Measurements from ENCODE around the gene KRT72. TPM values are rescaled to one million over a fixed set of nuclear protein-coding genes. Genes with fewer than 3 reads are reported as not detected.
A peak's percentile ranks its signal among the peaks of the same experiment; 100 is the strongest.

Gene KRT72
- total and polyA plus RNA-seq, 2 experiments from 2014 or later: not detected

DNA sequence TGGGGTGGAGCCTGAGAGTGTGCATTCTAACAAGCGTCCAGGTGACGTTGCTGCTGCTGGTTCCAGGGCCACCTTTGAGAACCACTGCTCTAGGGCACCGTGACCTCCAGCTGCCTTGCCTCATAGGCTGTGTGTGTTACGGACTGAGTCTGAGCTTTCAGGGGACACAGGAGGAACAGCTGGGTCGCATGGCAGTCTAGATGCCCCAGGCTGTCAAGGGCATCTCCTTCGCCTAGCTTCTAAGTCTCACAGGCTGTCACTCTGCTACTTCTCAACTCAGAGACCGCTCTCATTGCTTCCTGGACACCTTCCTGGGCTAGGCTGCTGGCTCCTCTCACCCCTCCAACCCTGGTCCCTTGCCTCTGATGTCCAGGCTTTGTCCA, 16.1 kb upstream of the KRT72 start:
- no peak overlapping the region for H3K9ac ChIP-seq
- H3K4me2 ChIP-seq (ENCODE audit: unreplicated experiment): no peak overlapping the region
- TF ChIP-seq EZH2 (IDR thresholded peaks at IDR 0.05; ENCODE audit: insufficient read depth, poor library complexity, severe bottlenecking): no peak
- TF ChIP-seq EZH2phosphoT487 (IDR thresholded peaks at IDR 0.05; ENCODE audit: insufficient read depth, low read depth): no peak
- DNase-seq: no peak
- H3K27ac ChIP-seq: no peak overlapping the region
- H3K27me3 ChIP-seq (replicated peaks; ENCODE audit: insufficient read depth): peaks cover 14% of the 10 kb centered on the region
- no peaks in the 10 kb centered on the region for H3K9me3 ChIP-seq (ENCODE audit: low read depth)
- no peaks in the 10 kb centered on the region for H3K9me2 ChIP-seq (ENCODE audit: insufficient read depth)
- no peaks in the 10 kb centered on the region for H3K79me2 ChIP-seq (ENCODE audit: insufficient read depth)
- no peaks in the 10 kb centered on the region for H4K20me1 ChIP-seq (ENCODE audit: insufficient read depth)
- 66 to 67% methylated on average over 7 of the region's 7 CpGs for WGBS, 2 experiments (ENCODE audit: low coverage in 1 of 2, low lambda C conversion rate in 2 of 2, missing lambda C conversion rate in 2 of 2)
- in situ Hi-C loops (cut with MboI): no loop called here
- no peak overlapping the region for H2AFZ ChIP-seq
- H3K4me1 ChIP-seq (ENCODE audit: insufficient read depth): peaks cover 8% of the 10 kb centered on the region; the same call in 1 of the 2 replicates
- no peaks in the 10 kb centered on the region for H3K36me3 ChIP-seq (ENCODE audit: low read depth)
- H3K4me3 ChIP-seq: no peak overlapping the region
- H3F3A ChIP-seq (ENCODE audit: insufficient read depth): no peaks in the 10 kb centered on the region

DNA sequence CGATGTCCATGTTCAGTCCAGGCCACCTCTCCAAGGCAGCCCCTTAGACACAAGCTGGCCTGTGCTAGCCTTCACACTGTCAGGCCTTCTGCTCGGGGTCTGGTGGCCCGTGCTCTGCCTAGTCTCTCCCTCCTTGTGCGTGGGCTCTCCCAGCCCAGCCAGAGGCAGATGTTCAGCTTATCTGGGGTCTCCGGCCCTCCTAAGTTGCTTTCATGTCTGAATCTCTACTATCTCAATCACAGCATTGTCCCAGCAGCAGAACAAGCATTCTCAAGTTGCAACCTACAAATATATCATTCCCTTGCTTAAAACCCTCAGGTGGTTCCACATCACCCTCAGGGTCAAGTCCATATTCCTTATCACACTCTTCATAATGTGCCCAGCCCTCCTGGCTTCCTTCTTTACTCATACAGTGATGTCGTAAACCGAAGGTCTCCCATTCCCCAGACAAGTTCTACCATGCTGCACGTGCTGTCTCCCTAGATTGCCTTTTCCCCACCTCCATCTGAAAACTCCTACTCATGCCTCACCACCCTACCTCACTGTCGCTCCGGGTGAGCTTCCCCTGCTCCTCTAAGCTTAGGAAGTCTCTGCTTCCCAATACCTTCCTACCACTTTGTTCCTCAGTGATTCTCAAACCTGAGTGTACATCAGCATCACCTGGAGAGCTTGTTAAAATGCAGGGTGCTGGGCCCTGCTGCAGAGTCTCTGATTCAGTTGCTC, 15.6 kb upstream of the KRT72 start:
- Histone ChIP-seq H3K79me2 (ENCODE audit: insufficient read depth) (no peaks in the 10 kb centered on the region), H4K20me1 (ENCODE audit: insufficient read depth) (no peaks in the 10 kb centered on the region), H3K4me1 (ENCODE audit: insufficient read depth) (peaks cover 8% of the 10 kb centered on the region; the same call in 1 of the 2 replicates), H3K9me3 (ENCODE audit: low read depth) (no peaks in the 10 kb centered on the region), H3K27me3 (replicated peaks; ENCODE audit: insufficient read depth) (peaks cover 14% of the 10 kb centered on the region), H2AFZ (no peak overlapping the region), H3K36me3 (ENCODE audit: low read depth) (no peaks in the 10 kb centered on the region), H3K9ac (no peak overlapping the region), H3K4me3 (no peak overlapping the region), H3K9me2 (ENCODE audit: insufficient read depth) (no peaks in the 10 kb centered on the region), H3F3A (ENCODE audit: insufficient read depth) (no peaks in the 10 kb centered on the region), H3K4me2 (ENCODE audit: unreplicated experiment) (no peak overlapping the region), H3K27ac (no peak overlapping the region)
- TF ChIP-seq EZH2 (IDR thresholded peaks at IDR 0.05; ENCODE audit: insufficient read depth, poor library complexity, severe bottlenecking) (no peak), EZH2phosphoT487 (IDR thresholded peaks at IDR 0.05; ENCODE audit: insufficient read depth, low read depth) (no peak)
- 69 to 72% methylated on average over 10 of the region's 10 CpGs for WGBS, 2 experiments (ENCODE audit: low coverage in 1 of 2, low lambda C conversion rate in 2 of 2, missing lambda C conversion rate in 2 of 2)
- in situ Hi-C loops (cut with MboI): no loop called here
- DNase-seq: no peak

DNA sequence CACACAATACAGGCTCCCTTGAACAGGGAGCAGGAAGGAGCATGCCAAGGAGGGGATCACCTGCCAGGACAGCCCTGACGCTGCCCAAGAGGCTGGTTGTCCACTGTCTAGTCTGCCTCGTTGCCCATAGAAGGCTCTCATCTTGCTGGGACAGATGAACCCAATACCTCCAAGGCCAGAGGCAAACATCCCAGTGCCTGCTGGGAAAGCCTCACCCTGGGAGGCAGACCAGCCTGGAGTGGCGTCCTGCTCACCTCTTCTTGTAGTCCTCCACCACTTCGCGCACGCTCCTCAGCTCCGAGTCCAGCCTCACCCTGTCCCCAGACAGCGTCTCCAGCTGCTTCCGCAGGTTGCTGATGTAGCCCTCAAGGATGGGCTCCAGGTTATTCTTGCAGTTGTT, 14.6 kb upstream of the KRT72 start:
- no peak for TF ChIP-seq EZH2phosphoT487 (IDR thresholded peaks at IDR 0.05; ENCODE audit: insufficient read depth, low read depth)
- DNase-seq: no peak
- H3K36me3 ChIP-seq (ENCODE audit: low read depth): no peaks in the 10 kb centered on the region
- no peak overlapping the region for H3K4me2 ChIP-seq (ENCODE audit: unreplicated experiment)
- no peak overlapping the region for H3K9ac ChIP-seq
- no peaks in the 10 kb centered on the region for H4K20me1 ChIP-seq (ENCODE audit: insufficient read depth)
- in situ Hi-C loops (cut with MboI): no loop called here
- H3K4me1 ChIP-seq (ENCODE audit: insufficient read depth): peaks cover 8% of the 10 kb centered on the region; the same call in 1 of the 2 replicates
- H3K79me2 ChIP-seq (ENCODE audit: insufficient read depth): no peaks in the 10 kb centered on the region
- H3K4me3 ChIP-seq: no peak overlapping the region
- 84 to 86% methylated on average over 9 of the region's 9 CpGs for WGBS, 2 experiments (ENCODE audit: low coverage in 1 of 2, low lambda C conversion rate in 2 of 2, missing lambda C conversion rate in 2 of 2)
- H2AFZ ChIP-seq: no peak overlapping the region
- H3K27ac ChIP-seq: no peak overlapping the region
- peaks cover 14% of the 10 kb centered on the region for H3K27me3 ChIP-seq (replicated peaks; ENCODE audit: insufficient read depth)
- H3K9me2 ChIP-seq (ENCODE audit: insufficient read depth): no peaks in the 10 kb centered on the region
- no peaks in the 10 kb centered on the region for H3K9me3 ChIP-seq (ENCODE audit: low read depth)
- no peaks in the 10 kb centered on the region for H3F3A ChIP-seq (ENCODE audit: insufficient read depth)

DNA sequence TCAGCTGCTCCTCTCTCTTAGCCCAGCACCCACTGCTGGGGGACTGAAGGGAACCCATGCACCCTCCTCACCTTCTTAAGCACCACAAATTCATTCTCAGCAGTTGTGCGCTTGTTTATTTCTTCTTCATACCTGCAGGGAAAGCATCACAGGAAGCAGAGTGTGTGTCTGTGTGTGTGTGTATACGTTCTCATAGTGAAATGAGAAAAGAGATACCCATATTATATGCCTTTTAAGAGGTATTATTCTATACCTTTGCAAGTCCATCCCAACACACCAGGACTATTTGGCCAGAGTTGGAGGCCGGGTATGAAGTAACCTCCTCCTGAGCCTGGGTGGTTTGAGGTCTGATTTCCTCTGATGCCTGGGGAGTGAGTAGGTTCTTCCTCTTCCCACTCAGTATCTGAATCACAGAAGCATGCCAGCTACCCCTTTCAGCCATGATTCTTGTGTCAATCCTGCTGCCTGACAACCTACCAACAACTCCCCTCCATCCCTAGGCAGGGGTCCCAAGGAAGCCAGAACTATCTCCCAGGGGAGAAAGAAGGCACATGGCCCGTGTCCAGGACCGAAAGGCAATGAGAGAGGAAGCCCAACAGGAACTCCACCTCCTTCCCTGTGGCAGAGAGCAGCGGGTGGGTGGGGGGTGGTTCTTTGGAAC, 14.1 kb upstream of the KRT72 start:
- Histone ChIP-seq H4K20me1 (ENCODE audit: insufficient read depth) (no peaks in the 10 kb centered on the region), H3K79me2 (ENCODE audit: insufficient read depth) (no peaks in the 10 kb centered on the region), H3K9ac (no peak overlapping the region), H3K4me2 (ENCODE audit: unreplicated experiment) (no peak overlapping the region), H3F3A (ENCODE audit: insufficient read depth) (no peaks in the 10 kb centered on the region), H3K9me3 (ENCODE audit: low read depth) (no peaks in the 10 kb centered on the region), H3K27ac (no peak overlapping the region), H3K27me3 (replicated peaks; ENCODE audit: insufficient read depth) (peaks cover 14% of the 10 kb centered on the region), H3K36me3 (ENCODE audit: low read depth) (no peaks in the 10 kb centered on the region), H3K4me3 (no peak overlapping the region), H3K4me1 (ENCODE audit: insufficient read depth) (peaks cover 8% of the 10 kb centered on the region; the same call in 1 of the 2 replicates), H2AFZ (no peak overlapping the region), H3K9me2 (ENCODE audit: insufficient read depth) (no peaks in the 10 kb centered on the region)
- in situ Hi-C loops (cut with MboI): no loop called here
- WGBS, 2 experiments (ENCODE audit: low coverage in 1 of 2, low lambda C conversion rate in 2 of 2, missing lambda C conversion rate in 2 of 2): 54 to 66% methylated on average over 6 of the region's 6 CpGs
- no peak for TF ChIP-seq EZH2 (IDR thresholded peaks at IDR 0.05; ENCODE audit: insufficient read depth, poor library complexity, severe bottlenecking)
- DNase-seq: peak; percentile 76
